NOMO-1 treated with dmso at 0.1 percent for 144 hours (cell line): ENCODE data around the gene ROR2.

ENCODE experiments used
- DNase-seq: peaks from one replicate; lab custom pipeline; 2025; ENCODE audit not compliant: unreplicated experiment; lab: John Stamatoyannopoulos, UW

The ROR2 gene

DNA sequence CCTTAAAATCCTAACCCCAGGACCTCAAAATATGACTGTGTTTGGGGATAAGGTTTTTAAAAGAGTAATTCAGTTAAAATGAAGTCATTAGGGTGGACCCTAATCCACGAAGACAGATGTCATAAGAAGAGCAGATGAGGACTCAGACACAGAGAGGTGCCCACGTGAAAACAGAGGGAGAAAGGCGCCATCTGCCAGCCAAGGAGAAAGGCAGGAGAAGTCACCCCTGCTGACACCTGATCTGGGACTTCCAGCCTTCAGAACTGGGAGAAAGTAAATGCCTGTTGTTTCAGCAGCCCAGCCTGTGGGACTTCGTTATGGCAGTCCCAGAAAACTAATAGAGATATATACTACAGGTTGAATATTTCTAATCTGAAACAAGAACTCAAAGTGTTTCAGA, 67.4 kb downstream of the ROR2 start:
- DNase-seq = no peak

DNA sequence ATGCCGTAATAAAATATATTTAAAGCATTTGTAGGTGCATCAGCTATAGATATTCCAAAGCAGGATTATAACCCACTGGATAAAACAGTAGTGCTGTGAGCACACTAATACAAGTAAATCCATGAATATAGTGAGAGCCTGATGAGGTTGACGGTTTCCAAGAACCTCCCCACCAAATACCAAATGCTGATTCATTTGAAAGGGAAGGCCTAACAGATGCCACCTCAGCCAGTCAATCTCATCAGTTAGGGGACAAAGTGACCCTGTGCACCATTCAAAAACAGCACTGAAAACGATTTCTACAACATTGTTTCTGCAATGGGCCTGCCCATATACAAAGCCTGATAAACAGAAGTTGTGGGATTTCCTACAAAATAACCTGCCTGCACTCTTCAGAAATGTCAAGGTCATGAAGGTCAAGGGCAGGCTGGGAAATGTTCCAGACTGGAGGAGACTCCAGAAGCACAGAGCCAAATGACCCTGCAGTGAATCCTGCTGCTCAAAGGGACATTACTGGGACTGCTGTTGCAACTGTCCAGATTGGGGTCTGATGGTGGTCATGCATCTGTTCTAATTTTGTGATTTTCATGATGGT, 69.6 kb downstream of the ROR2 start:
- DNase-seq = no peak

DNA sequence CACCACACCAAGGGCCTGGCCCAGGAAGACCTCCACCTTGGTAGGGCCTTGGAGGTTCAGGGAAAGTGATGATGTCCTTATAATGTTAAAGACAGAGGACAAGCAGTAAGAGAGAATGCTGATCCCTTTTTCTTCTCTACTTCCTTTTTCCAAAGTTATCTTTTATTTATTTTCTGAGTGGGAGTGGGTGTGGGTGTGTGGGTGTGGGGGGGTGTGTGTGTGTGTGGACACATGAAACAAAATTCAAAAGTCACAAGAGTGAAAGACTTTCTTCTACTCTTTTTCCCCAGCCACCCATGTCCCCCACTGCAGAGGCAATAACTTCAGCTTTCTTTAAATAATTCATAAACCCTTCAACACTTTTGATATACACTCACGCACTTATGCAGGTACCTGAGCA, 70.8 kb downstream of the ROR2 start:
- DNase-seq = no peak

DNA sequence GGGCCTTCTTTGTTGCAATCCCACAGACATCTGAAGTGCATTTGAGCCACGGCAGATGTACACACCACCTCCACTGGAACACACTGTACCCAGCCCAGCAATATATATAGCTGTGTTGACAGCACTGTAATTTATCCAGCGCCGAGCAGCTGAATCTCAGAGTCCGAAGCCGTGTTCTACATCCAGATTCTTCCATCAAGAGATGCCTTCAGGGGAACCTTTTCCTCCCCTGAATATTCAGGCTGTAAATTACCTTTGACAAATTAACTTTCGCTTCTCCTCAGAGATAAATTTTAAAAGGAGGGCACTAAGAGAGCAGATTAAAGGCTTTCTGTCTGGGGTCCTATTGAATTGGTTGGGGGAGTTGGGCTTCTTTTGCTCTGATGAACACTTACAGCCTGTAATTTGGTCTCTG, 76.4 kb downstream of the ROR2 start:
- DNase-seq = no peak

DNA sequence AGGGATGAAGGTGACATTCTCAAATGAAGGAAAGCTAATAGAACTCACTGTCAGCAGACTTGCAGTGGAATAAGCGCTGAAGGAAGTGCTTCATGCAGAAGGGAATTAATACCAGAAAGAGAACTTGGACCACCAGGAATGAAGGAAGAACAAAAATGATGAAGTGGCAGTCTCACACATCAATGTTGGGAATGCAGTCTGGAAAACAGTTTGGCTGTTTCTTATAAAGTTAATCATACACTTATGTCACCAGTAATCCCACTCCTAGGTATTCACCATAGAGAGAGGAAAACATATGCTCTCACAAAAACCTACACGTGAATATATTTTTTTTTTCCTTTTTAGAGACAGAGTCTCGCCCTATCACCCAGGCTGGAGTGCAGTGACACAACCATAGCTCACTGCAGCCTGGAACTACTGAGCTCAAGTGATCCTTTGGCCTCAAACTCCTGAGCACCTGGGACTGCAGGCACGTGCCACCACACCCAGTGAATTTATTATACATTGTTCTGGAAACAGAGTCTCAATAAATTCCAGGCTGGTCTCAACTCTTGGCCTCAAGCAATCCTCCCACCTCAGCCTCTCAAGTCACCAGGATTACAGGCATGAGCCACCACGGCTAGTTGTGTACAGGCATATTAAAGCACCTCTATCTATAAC, 81.2 kb downstream of the ROR2 start:
- no peak for DNase-seq

DNA sequence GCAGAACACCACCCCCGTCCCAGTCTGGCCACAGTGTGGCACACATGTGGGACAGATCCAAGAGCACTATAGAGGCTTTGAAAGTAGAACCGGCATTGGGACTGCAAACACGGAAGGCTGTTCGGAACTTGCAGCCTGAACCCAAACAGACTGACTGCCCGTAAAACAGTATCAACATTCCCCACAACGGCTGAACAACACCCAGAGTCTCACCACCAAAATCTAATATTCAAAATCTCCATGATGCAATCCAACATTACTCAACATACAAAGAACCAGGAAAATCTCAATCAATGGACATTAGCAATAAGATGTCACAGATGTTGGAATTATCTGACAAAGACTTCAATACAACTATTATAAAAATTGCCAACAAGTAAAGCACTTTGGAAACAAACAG, 82.3 kb downstream of the ROR2 start:
- DNase-seq = no peak

DNA sequence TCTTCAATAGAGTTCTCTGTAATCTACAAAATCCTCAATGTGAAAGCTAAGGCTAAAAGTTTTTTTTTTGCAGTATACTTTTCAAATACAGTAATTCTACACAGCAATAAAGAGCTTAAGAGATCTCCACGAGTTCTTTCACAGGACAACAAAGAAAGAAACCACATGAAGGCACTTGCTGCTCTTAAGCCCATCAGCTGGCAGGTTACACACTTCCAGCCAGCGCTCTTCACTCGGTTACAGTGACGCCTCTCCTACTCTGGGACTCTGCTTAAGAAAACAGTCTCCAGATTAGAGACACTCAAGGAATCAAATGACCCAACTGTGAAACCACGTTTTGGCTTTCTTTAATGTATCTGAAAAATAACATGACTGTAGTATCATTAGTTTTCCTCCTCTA, 85.0 kb downstream of the ROR2 start:
- no peak for DNase-seq

DNA sequence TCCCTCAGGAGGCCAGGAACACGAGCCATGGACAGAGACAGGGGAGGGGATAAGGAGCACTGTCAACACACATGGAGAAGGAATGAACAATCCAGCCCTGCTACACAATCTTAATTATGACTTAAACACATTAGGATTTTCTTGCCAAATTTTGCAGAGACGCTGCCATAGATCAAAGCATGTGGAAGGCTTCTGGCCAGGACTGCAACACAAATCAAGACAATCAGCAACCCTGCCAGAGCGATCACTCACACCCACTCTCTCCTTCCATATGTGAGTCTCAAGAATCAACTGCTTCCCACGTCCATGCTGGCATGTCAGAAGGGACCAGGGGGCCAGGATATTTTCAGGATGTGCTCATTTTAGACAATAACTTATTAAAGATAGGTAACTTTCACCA, 85.6 kb downstream of the ROR2 start:
- DNase-seq = no peak

DNA sequence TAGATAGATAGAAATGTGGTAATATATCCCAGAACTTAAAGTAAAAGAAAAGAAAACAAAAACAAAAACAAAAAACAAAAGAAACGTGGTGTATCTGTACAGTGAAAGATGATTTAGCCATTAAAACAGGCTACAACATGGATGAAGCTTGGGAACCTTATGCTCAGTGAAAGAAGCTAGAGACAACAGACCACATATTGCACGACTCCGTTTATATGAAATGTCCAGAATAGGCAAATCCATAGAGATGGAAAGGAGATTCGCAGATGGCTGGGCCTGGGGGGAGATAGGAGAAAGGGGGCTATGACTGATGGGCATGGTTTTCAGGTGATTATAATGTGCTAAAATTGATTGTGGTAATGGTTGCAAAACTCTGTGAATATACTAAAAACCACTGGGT, 86.6 kb downstream of the ROR2 start:
- DNase-seq = no peak

DNA sequence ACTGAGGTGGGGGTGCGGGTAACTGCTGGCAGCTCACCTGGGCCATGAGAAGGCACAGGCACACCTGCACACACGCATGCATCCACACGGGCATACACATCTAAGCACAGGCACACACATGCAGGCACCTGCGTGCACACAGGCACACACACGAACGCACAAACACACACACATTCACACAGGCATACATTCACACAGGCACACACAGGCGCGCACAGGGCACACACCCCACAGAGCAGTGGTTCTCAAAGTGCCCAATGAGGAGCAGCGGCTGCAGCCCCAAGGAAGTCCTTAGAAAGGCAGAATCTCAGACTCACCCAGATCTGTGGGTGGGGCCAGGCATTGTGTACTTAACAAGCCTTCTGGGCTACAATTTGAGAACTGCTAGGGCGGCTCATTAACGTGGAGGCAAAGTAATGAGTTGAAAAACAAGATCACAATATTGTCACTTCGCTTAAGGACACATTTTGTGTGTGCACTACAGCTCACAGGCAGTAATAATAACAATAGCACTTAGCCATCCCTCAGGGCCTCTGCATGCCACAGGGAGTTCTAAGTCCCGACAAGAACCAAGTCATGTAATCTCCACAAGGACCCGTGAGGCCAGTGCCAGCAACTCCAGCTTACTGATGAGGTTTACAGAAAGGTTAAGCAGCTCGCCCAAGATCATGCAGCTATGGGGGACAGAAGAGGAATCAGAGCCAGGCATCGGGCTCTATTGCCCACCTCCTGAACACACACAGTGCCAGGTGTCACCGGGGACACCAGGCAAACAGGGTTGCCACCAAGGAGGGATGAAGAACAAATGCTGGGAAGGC, 91.6 kb downstream of the ROR2 start:
- no peak for DNase-seq

DNA sequence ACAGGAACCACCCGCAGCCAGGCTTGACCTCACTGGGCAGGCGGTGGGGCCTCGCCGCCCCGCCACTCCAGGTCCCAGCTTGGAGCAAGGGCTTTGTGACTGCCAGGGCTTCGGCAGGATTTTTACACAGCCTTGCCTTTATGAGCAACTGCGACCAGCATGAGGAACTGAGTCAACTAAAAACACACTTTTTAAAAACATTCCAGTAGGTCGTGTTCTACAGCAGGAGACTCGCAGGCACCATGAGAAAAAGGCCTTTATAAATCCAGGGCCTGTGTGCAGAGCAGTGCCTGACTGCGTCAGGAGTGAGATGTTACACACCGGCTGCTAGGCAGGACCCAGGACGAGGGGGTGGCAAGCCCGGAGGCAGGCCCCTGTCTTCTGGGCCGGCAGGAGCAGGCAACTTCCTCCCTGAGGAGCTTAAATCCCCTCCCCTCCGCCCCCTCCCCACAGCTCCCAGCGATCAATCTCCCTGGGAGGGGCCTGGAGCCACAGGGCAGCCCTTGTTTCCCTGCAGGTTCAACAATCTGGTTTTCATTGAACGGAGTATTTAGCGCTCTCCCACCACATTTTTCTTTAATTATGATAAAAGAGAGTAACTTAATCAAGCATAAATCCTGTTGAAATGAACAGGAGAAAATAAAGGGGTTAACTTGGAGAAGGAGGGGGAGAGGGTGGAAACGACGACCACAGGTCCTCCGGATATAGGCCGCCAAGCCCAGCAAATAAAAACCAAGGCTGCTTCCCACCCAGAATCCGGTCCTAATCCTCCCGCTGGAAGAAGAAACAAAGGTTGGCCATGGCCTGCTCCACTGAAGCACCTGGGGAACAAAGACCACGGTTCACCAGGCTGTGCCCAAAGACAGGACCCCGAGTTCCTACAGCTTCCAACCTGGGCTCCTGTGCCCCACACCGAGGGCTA, 92.5 kb downstream of the ROR2 start:
- DNase-seq = no peak

DNA sequence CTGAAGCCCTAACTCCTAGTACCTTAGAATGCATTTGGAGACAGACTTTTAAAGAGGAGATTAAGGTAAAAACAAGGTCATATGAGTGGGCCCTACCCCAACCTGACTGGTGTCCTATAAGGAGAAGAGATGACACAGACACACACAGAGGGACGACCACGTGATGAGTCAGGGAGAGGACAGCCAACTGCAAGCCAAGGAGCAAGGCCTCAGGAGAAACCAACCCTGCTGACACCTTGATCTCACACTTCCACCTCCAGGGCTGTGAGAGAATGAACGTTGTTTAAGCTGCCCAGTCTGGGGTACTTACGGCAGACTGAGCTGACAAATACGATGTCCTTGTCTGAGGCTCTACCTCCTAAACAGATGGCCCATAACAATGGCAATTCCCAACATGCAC, 93.6 kb downstream of the ROR2 start:
- no peak for DNase-seq

DNA sequence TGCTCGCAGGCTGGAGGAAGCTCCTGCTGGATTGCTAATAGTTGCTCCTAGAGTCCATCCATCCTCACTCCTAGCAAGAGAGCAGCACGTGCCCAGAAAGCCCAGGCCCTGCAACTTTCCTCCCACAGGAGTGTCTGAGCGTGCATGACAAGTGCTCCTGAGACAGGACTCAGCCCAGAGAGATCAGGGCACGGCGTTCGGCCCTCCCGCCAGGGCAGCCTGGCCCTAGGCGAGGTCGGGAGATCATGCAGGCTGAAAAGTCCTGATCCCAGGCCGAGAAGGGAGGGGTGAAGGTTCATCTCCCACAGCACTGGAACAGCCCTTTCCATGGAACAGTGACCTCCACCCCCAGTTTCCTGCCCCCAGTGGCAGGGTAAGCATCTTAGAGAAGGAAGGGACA, 94.8 kb downstream of the ROR2 start:
- DNase-seq = no peak

DNA sequence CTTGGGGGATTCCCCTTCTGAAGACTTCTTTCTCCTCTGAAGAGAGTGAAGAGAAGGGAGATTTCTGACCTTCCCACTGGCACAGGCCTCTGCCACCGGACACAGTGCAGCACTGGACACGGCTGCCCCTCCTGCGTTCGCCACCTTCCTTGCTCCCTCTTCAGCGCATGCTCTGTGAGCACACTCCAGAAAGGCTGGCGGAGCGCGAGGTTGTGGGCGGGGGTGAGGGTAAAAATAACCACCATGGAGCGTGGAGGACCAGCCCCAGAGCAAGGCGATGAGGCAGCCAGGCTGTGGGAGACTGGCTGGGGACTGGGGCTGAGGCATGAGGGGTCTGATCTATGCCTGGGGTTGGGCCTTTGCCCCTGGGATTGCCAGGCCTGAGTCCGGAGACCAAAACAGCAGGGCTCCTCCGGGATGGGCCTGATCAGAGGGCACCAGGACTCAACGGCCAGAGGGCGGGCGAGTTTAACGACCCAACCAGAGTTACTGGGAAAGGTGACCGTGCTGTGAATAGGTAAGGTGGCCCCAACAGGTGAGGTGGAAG, 97.2 kb downstream of the ROR2 start:
- no peak for DNase-seq

DNA sequence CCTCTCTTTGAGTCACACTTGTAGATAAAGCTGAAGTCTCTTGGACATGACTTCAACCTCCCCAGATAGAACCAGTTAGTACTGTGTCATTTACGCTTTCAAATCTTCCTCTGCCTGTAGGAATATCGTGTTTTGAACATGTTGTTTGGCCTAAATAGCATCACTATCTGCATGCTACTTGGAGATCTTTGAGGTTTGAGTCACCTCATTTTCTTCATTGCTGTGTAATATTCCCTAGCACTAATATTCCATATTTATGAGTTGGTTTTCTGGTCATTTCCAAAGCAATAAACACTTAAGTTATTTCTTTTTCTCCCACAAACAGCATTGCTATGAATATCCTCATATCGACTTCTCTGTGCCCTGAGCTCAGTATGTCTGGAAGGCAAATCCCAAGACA, 100.3 kb downstream of the ROR2 start:
- DNase-seq = no peak

DNA sequence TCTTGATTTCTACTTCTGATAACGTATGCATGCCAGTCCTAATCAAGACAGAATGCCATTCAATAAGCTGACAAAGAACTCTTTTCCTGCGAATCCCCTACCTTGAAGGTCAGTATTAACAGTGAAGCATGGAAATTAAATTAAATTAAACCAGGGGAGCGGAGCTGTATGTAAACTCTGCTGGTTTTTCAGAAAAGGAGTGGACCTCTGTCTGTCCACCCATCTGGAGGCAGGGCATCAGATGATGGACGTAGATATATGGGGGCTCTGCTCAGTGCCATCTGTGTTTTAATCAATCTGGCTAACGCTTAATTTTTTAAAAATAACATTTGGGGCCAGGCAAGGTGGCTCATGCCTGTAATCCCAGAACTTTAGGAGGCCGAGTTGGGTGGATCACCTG, 101.9 kb downstream of the ROR2 start:
- no peak for DNase-seq

DNA sequence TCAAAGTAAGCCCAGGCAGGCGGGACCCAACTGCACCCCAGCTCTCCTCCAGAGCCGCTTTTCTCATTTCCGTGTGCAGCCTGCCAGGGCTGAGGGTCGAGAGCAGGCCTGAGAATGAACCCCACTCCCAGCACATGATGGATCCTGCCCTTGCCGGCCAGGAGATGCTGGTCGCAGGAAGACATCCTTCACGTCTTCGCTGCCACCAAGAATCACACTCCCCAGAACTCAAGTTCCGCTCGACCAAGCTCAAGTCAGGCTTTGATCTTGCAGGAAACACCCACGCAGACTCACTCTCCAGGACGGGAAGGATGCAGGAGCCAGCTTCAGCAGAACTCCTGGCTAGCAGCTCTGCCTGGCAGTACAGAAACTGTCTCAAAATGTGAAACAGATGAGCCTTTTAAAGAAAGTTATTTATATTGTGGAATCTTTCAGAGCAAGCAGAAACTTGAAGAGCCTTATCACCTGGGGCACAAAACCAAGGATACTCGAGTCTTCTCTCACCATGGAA, 102.4 kb downstream of the ROR2 start:
- no peak for DNase-seq

DNA sequence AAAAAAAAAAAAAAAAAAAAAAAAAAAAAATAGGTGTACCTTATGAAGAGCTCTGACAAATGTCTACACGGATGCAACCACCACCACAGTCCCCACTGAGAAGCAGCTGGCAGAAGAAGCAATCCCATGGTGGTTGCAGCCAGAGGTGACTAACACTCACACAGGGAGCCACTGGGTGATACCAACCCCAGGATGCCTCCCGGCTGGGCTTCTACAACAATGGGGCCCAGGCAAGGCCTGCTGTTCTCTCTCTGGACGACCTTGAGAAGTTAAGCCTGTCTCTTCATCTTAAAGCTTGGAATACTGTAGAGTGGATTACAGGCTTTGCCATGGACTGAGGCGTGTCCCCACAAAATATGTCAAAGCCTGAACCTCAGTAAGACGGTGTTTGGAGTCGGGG, 104.1 kb downstream of the ROR2 start:
- DNase-seq = no peak

DNA sequence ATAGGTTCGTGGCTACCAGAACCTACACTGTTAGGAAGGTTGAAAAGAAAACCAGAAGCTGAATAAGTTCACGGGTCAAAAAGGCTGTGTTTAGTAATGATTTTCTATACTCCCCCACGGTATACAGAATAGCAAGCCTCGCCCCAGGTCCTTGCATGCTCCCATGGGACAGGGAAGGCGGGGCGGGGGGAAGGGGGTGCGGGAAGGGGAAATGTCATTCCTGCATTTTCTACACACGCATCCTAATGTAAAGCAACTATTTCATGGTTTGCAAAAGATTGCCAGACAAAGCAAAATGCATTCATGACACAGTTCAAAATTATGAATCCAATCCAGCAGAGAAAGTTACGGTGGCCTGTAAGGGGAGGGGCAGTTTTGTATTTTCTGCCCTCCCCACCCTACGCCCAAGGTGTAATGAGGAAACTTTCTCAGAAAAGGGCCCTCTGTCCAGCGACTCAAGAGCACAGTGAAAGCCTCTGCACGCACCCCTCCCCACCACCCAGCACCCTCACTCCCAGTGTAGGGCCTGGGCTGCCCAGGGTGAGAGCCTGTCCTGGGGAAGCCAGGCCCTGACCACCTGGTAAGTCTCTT, 105.2 kb downstream of the ROR2 start:
- DNase-seq = no peak

DNA sequence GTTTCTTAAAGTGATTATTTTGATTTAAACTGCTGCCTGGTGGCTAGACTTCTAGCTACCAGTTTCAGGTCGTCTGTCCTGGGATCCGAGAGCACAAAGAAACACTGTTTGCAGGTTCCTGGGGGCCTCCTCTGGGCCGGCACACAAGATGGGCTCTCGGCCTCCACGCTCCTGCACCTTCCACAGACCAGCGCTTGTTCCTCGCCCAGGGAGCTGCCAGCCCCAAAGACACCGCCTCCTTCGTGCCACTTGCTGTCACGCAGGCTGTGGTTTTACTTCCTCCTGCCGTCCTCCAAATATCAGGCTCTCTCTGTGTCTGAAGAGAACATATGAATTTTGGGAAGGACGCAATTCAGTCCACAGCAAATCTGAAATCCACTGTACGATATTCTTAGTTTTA, 105.8 kb downstream of the ROR2 start:
- DNase-seq = peak; percentile 61
